C4-2B (cell line): Measurements from ENCODE around the gene NFYC.

Source experiments
- ZFX ChIP-seq: fragments of 450-650 bp; IDR thresholded peaks from 2 replicates; pipeline ENCODE4 v1.6.1; 2017
- TF ChIP-seq, protein P1 (sequence below): fragments of 450-650 bp; conservative IDR thresholded peaks from 2 replicates; pipeline ENCODE4 v1.5.1; 2017; ENCODE audit warnings: mild to moderate bottlenecking

GRCh38 chr1:40818264-40818961 is 126.9 kb downstream of the NFYC start:
- TF ChIP-seq, protein P1, sequence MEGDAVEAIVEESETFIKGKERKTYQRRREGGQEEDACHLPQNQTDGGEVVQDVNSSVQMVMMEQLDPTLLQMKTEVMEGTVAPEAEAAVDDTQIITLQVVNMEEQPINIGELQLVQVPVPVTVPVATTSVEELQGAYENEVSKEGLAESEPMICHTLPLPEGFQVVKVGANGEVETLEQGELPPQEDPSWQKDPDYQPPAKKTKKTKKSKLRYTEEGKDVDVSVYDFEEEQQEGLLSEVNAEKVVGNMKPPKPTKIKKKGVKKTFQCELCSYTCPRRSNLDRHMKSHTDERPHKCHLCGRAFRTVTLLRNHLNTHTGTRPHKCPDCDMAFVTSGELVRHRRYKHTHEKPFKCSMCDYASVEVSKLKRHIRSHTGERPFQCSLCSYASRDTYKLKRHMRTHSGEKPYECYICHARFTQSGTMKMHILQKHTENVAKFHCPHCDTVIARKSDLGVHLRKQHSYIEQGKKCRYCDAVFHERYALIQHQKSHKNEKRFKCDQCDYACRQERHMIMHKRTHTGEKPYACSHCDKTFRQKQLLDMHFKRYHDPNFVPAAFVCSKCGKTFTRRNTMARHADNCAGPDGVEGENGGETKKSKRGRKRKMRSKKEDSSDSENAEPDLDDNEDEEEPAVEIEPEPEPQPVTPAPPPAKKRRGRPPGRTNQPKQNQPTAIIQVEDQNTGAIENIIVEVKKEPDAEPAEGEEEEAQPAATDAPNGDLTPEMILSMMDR, result no peak
- TF ChIP-seq ZFX, result no peak
